Measurements from ENCODE around the gene RSPRY1. TPM values are rescaled to one million over a fixed set of nuclear protein-coding genes. Genes with fewer than 3 reads are reported as not detected.
A peak's percentile ranks its signal among the peaks of the same experiment; 100 is the strongest.

Gene RSPRY1
- total RNA-seq, 4 donors from 2014 or later = 22.4 to 30.7 (median 25.7) TPM

- H3K4me3 ChIP-seq = no peak overlapping the region
- H3K9me3 ChIP-seq = no peaks in the 10 kb centered on the region
- peaks cover 67 to 84% (median 75%) of the 10 kb centered on the region in 4 donors for H3K36me3 ChIP-seq
- TF ChIP-seq, protein P1, sequence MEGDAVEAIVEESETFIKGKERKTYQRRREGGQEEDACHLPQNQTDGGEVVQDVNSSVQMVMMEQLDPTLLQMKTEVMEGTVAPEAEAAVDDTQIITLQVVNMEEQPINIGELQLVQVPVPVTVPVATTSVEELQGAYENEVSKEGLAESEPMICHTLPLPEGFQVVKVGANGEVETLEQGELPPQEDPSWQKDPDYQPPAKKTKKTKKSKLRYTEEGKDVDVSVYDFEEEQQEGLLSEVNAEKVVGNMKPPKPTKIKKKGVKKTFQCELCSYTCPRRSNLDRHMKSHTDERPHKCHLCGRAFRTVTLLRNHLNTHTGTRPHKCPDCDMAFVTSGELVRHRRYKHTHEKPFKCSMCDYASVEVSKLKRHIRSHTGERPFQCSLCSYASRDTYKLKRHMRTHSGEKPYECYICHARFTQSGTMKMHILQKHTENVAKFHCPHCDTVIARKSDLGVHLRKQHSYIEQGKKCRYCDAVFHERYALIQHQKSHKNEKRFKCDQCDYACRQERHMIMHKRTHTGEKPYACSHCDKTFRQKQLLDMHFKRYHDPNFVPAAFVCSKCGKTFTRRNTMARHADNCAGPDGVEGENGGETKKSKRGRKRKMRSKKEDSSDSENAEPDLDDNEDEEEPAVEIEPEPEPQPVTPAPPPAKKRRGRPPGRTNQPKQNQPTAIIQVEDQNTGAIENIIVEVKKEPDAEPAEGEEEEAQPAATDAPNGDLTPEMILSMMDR (IDR thresholded peaks at IDR 0.05) = no peak
- TF ChIP-seq POLR2AphosphoS5 (IDR thresholded peaks at IDR 0.05) (no peak), EP300 (IDR thresholded peaks at IDR 0.05) (no peak), POLR2A (IDR thresholded peaks at IDR 0.05; ENCODE audit: low read depth) (no peak)
- H3K27me3 ChIP-seq = no peaks in the 10 kb centered on the region
- H3K4me1 ChIP-seq = peaks cover 0 to 14% (median 8%) of the 10 kb centered on the region in 4 donors
- no peak for DNase-seq (ENCODE audit: extremely low spot score)
- intact Hi-C loops (cut with DNase I) = no loop called here
- H3K27ac ChIP-seq (replicated peaks in 1 of 4) = no peak overlapping the region
Measured at GRCh38 chr16:57166451-57166850, 19.7 kb upstream of the RSPRY1 start.

DNA sequence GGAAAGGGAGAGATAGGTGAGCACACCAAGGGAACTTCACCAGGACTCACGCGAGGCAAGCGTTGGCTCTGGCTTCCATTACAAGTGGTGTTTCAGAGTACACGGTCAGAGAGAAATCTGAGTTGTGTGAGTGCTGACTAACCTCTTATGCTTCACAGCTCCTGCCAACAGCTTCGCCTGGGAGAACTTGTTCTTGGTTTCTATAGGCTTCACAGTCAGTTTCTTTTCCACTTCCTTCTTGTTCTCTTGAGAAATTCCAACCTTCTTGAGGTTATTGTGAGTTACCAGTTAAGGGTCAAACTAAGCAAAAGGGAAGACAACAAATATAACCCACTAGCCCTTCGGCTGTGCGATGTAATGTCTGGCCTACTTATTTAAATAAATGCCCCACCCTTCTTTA, 19.2 kb upstream of the RSPRY1 start:
- intact Hi-C loops (cut with DNase I) = no loop called here

DNA sequence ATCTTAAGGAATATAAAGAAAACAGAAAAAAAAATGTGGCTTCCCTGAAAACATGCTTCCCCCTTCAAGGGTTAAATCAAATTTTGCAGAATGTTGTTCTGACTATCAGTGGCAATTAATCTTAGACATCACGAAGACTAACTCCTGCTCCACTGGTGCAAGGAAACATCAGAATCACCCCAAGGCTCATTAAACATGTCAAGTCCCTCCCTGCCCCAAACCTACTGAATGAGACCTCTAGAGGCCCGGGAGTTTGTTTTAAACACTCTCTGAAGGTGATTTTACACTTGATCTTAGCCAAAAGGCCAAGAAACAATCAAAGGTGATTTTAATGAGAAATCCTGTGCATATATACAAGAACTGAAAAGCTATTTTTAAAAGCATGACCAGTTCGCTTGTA, 18.6 kb upstream of the RSPRY1 start:
- DNase-seq (ENCODE audit: extremely low spot score) = no peak
- Histone ChIP-seq H3K27me3 (no peaks in the 10 kb centered on the region), H3K4me3 (no peak overlapping the region), H3K4me1 (peaks cover 0 to 14% (median 8%) of the 10 kb centered on the region in 4 donors), H3K36me3 (peaks cover 68 to 84% (median 79%) of the 10 kb centered on the region in 4 donors), H3K9me3 (no peaks in the 10 kb centered on the region), H3K27ac (replicated peaks in 1 of 4) (no peak overlapping the region)
- no peak for TF ChIP-seq EP300 (IDR thresholded peaks at IDR 0.05)
- TF ChIP-seq POLR2AphosphoS5 (IDR thresholded peaks at IDR 0.05) = no peak
- TF ChIP-seq POLR2A (IDR thresholded peaks at IDR 0.05; ENCODE audit: low read depth) = no peak
- TF ChIP-seq, protein P1 (IDR thresholded peaks at IDR 0.05) = no peak
- intact Hi-C loops (cut with DNase I) = no loop called here
- WGBS = 55% methylated on average over 3 of the region's 3 CpGs

More for the DNA sequence above, 19.2 kb upstream of the RSPRY1 start:
- Histone ChIP-seq H3K27ac (replicated peaks in 1 of 4) (no peak overlapping the region), H3K27me3 (no peaks in the 10 kb centered on the region), H3K36me3 (peaks cover 68 to 84% (median 78%) of the 10 kb centered on the region in 4 donors), H3K9me3 (no peaks in the 10 kb centered on the region), H3K4me1 (peaks cover 0 to 14% (median 8%) of the 10 kb centered on the region in 4 donors), H3K4me3 (no peak overlapping the region)
- 75% methylated on average over 7 of the region's 7 CpGs for WGBS
- TF ChIP-seq POLR2A (IDR thresholded peaks at IDR 0.05; ENCODE audit: low read depth) (no peak), POLR2AphosphoS5 (IDR thresholded peaks at IDR 0.05) (no peak), EP300 (IDR thresholded peaks at IDR 0.05) (no peak)
- TF ChIP-seq, protein P1 (IDR thresholded peaks at IDR 0.05) = no peak
- no peak for DNase-seq (ENCODE audit: extremely low spot score)

- TF ChIP-seq, protein P1 (IDR thresholded peaks at IDR 0.05) = peak; percentile 33 to 49 (median 43)
- no peak for TF ChIP-seq POLR2A (IDR thresholded peaks at IDR 0.05; ENCODE audit: low read depth)
- intact Hi-C loops (cut with DNase I) = loop anchor here (2.0 kb wide), 1 partner anchor 83 kb away; no protein-coding TSS in a partner anchor
- no peaks in the 10 kb centered on the region for H3K9me3 ChIP-seq
- DNase-seq (ENCODE audit: extremely low spot score) = no peak
- no peak overlapping the region for H3K27ac ChIP-seq (replicated peaks in 1 of 4)
- H3K36me3 ChIP-seq = peaks cover 68 to 84% (median 79%) of the 10 kb centered on the region in 4 donors
- peaks cover 0 to 14% (median 8%) of the 10 kb centered on the region in 4 donors for H3K4me1 ChIP-seq
- no peaks in the 10 kb centered on the region for H3K27me3 ChIP-seq
- no peak overlapping the region for H3K4me3 ChIP-seq
- 8% methylated on average over 4 of the region's 4 CpGs for WGBS
Measured at GRCh38 chr16:57167953-57168352, 18.2 kb upstream of the RSPRY1 start.

- intact Hi-C loops (cut with DNase I) = loop anchor here (2.0 kb wide), 1 partner anchor 85 kb away; no protein-coding TSS in a partner anchor
- H3K9me3 ChIP-seq = no peaks in the 10 kb centered on the region
- H3K4me1 ChIP-seq = peaks cover 0 to 14% (median 8%) of the 10 kb centered on the region in 4 donors
- no peak for DNase-seq (ENCODE audit: extremely low spot score)
- peaks cover 61 to 81% (median 73%) of the 10 kb centered on the region in 4 donors for H3K36me3 ChIP-seq
- TF ChIP-seq, protein P1 (IDR thresholded peaks at IDR 0.05) = no peak
- TF ChIP-seq EP300 (IDR thresholded peaks at IDR 0.05) (no peak), POLR2A (IDR thresholded peaks at IDR 0.05; ENCODE audit: low read depth) (no peak), POLR2AphosphoS5 (IDR thresholded peaks at IDR 0.05) (no peak)
- H3K27ac ChIP-seq (replicated peaks in 1 of 4) = no peak overlapping the region
- no peak overlapping the region for H3K4me3 ChIP-seq
- H3K27me3 ChIP-seq = no peaks in the 10 kb centered on the region
Measured at GRCh38 chr16:57169327-57169726, 16.8 kb upstream of the RSPRY1 start.

Data from esophagus muscularis mucosa (tissue), 4 donors.